ENCODE measurements around the gene MICAL3.
"Not testable (repeated sequence)": the region's sequence is repeated elsewhere in the genome, so short reads cannot be mapped to it uniquely, and the experiment has no call there.

The MICAL3 gene

DNA sequence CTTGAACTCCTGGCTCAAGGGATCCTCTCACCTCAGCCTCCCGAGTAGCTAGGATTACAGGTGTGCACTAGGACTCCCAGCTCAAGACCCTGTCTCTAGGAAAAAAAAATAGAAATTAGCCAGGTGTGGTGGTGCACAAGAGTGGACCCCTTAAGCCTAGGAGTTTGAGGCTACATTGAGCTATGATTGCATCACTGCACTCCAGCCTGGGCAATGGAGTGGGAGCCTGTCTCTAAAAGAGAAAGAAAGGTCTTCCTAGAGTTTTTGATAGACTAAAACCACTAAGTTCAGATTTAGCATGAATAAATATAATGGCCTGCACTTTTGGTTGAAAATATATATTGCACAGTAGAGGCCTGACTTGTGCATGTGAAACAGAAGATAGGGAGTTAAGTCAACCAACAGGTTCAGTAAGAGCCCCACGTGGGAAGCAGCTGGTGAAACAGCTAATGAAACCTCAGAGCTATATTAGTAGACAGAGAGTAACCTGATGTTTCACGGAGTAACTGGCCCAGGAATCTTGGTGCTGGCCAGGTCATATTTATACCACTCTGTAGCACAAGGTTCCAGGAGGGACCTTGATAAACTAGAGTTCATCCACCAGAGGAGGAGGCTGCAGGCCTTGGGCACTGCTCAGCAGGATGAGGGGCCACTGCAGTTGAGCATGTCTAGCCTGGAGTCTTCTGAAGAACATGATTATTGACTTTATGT is 4.6 kb upstream of the MICAL3 start:
- no peak overlapping the region for H3K4me3 ChIP-seq (ENCODE audit: low read depth, low read length)
- in situ Hi-C loops (cut with HindIII; ENCODE audit: low sequenced_read_pairs): no loop called here
- no peak for DNase-seq (ENCODE audit: low read depth, low spot score)
- TF ChIP-seq, protein P1, sequence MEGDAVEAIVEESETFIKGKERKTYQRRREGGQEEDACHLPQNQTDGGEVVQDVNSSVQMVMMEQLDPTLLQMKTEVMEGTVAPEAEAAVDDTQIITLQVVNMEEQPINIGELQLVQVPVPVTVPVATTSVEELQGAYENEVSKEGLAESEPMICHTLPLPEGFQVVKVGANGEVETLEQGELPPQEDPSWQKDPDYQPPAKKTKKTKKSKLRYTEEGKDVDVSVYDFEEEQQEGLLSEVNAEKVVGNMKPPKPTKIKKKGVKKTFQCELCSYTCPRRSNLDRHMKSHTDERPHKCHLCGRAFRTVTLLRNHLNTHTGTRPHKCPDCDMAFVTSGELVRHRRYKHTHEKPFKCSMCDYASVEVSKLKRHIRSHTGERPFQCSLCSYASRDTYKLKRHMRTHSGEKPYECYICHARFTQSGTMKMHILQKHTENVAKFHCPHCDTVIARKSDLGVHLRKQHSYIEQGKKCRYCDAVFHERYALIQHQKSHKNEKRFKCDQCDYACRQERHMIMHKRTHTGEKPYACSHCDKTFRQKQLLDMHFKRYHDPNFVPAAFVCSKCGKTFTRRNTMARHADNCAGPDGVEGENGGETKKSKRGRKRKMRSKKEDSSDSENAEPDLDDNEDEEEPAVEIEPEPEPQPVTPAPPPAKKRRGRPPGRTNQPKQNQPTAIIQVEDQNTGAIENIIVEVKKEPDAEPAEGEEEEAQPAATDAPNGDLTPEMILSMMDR (IDR thresholded peaks at IDR 0.05; ENCODE audit: low read depth, low read length): no peak

DNA sequence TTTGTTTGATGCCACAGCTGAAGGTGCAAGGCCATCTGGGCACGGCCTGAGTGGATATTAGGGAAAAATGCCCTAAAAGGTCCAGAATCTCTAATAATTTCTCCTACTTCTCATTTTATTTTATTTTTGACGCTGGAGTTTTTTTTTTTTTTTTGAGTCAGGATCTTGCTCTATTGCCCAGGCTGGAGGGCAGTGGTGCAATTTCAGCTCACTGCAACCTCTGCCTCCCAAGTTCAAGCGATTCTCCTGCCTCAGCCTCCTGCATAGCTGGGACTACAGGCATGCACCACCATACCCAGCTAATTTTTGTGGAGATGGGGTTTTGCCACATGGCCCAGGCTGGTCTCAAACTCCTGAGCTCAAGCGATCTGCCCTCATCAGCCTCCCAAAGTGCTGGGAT is 1.5 kb upstream of the MICAL3 start:
- H3K4me3 ChIP-seq (ENCODE audit: low read depth, low read length); in situ Hi-C loops (cut with HindIII; ENCODE audit: low sequenced_read_pairs); DNase-seq (ENCODE audit: low read depth, low spot score): not testable (repeated sequence)

DNA sequence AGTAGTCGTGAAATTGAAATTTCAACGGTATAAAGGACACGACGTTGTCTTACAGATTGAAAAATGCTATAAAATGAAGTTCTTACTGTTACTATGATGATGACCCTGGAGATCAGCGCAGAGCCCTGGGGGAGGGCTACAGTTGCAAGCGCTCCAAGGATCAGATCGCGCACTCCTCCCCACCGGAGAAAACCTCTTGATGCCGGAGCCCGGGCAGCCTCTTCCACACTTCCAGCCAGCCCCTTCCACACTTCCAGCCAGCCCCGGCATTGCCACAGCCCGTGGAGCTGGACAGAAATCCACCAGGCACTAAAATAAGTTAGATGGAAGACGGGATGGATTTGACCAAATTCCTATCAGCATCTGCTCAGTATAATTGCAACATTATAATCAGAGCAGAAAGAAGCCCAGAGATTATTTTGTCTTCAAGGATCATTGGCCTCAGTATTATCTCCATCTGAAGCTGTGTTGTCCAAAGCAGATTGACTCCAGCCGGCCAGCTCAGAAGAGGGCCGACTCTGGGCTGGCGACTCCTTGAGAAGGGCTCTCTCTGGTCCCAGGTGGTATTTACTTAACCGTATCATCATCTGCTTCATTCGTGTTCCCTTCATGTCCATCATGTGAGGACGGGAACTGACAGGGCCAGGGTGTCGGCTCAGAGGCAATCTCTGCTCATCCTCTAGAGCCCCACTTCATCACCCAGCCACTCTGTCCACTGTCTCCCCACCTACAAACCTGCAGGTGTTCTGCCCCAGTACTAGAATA is 777 bp upstream of the MICAL3 start:
- H3K4me3 ChIP-seq (ENCODE audit: low read depth, low read length): no peak overlapping the region
- in situ Hi-C loops (cut with HindIII; ENCODE audit: low sequenced_read_pairs): no loop called here
- DNase-seq (ENCODE audit: low read depth, low spot score): no peak
- TF ChIP-seq, protein P1 (IDR thresholded peaks at IDR 0.05; ENCODE audit: low read depth, low read length): no peak

DNA sequence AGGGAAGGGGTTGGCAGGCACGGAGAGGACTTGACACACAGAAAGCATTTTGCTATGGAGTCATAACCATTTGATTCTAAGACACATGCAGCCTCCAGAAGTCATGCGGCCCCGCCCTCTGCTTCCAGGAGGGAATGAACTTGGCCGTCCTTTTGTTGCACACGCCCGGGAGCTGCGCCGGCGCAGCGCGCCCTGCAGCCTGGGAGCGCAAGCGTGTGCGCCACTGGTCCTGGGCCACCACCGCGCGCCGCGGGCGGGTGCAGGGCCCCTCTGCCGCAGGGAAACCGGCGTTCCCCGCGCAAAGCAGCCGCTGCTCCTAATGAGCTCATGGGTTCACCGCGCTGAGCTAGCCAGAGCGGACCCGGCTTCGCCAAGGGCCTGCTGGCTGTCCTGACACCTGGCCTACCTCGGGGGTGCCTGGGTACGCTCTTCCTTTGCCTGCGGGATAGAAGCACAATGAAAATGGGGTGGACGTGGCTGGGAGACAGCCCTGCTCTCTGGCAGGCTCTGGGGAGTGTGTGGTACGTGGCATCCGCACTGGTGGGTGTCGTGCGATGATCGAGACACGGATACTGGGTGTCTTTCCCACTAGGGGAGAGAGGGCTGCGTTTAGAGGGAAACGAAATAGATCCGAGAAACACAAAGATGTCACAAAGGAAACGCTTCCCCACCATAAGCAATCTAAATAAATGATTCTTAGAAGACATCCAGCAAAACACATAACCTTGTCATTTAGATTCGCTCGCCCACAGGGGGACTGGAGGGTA is 669 bp downstream of the MICAL3 start:
- H3K4me3 ChIP-seq (ENCODE audit: low read depth, low read length): peak overlapping the region; percentile 48
- DNase-seq (ENCODE audit: low read depth, low spot score): peak; percentile 79
- in situ Hi-C loops (cut with HindIII; ENCODE audit: low sequenced_read_pairs): no loop called here
- TF ChIP-seq, protein P1 (IDR thresholded peaks at IDR 0.05; ENCODE audit: low read depth, low read length): no peak

DNA sequence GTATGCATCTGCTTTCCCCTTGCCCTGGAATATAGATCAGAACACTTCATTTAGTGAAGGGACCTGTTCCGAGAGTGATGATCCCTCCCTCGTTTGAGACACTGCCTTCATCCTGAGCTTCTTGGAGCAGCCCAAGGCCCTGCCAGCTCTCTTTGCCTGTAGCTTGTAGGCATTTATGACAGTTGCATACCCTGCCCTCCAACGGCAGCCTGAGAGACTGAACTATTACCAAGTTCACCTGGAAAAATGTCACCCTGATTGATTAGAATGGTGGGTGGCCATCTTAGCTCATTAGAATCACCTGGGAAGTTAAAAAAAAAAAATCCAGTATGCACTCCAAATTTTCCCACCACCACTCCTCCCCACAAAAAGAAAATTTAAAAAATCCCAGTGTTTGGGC is 1.5 kb downstream of the MICAL3 start:
- H3K4me3 ChIP-seq (ENCODE audit: low read depth, low read length): no peak overlapping the region
- DNase-seq (ENCODE audit: low read depth, low spot score): no peak
- in situ Hi-C loops (cut with HindIII; ENCODE audit: low sequenced_read_pairs): no loop called here
- TF ChIP-seq, protein P1 (IDR thresholded peaks at IDR 0.05; ENCODE audit: low read depth, low read length): no peak

DNA sequence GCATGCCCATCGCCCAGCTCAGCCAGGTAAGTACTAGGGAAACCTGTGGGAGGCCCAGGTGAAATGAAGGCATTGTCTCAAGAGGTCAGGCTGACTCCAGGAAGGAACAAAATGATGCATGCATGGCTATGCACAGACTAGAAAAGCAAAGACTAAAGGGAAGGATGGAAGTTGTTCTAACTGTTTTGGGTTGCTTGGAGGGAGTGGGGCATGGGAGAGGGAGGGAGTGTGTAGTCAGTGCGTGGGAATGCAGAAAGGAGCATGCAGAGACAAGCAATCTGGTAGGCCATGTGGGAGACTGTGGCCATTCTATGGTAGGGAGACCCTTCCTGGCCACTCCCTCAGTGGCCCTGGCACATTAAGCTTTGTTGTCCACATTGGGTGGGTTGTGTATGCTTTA is 2.9 kb downstream of the MICAL3 start:
- DNase-seq (ENCODE audit: low read depth, low spot score): no peak
- in situ Hi-C loops (cut with HindIII; ENCODE audit: low sequenced_read_pairs): no loop called here
- TF ChIP-seq, protein P1 (IDR thresholded peaks at IDR 0.05; ENCODE audit: low read depth, low read length): no peak
- no peak overlapping the region for H3K4me3 ChIP-seq (ENCODE audit: low read depth, low read length)

DNA sequence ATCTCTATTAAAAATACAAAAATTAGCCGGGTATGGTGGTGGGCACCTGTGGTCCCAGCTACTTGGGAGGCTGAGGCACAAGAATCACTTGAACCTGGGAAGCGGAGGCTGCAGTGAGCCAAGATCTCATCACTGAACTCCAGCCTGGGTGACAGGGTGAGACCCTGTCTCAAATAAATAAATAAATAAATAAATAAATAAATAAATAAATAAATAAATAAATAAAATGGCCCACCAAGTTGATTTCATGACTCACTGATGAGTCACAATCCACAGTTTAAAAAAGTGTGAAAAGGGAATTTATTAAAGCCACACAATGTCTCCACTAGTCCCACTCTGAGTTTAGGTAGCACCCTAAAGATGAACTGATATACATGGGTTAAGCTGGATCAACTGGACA is 3.6 kb downstream of the MICAL3 start:
- H3K4me3 ChIP-seq (ENCODE audit: low read depth, low read length); in situ Hi-C loops (cut with HindIII; ENCODE audit: low sequenced_read_pairs); DNase-seq (ENCODE audit: low read depth, low spot score): not testable (repeated sequence)

All from astrocyte of the spinal cord (primary cell).